Colonic mucosa (tissue), 4 donors: Measurements from ENCODE around the gene KRT73. TPM values are rescaled to one million over a fixed set of nuclear protein-coding genes. Genes with fewer than 3 reads are reported as not detected.

Experiments used
- DNase-seq: peaks from one replicate; pipeline ENCODE4 v3.0.0-alpha.2; 2020
- H3K27ac ChIP-seq: fragments of 200-600 bp; one replicate; pipeline ENCODE4 v1.8.0; 2021
- H3K27me3 ChIP-seq: fragments of 200-600 bp; one replicate; pipeline ENCODE4 v1.8.0; 2021
- H3K36me3 ChIP-seq: fragments of 200-600 bp; one replicate; pipeline ENCODE4 v1.8.0; 2021
- H3K4me1 ChIP-seq: fragments of 200-600 bp; one replicate; pipeline ENCODE4 v1.8.0; 2021; ENCODE audit warnings: mild to moderate bottlenecking
- H3K4me3 ChIP-seq: fragments of 200-600 bp; one replicate; pipeline ENCODE4 v1.8.0; 2021
- H3K9ac ChIP-seq, 2 donors: one replicate each; pipeline ENCODE4 v1.7.0; 2013; ENCODE audit warnings: control low read depth in 2 of 2, low read depth in 2 of 2, low read length in 2 of 2
- H3K9me3 ChIP-seq: fragments of 200-600 bp; one replicate; pipeline ENCODE4 v1.8.0; 2021
- intact Hi-C: fragments of 100-400 bp; cut with DNase I; formaldehyde crosslinking; loops from one replicate; pipeline ENCODE4 v1.14.1; 2022
- total RNA-seq, 2 donors: library from RNA; stranded (reverse); fragmentation: NEBNext Ultra II Directional in 1 of 2; extraction: Animal tissue kit (Norgen Biotek cat#: 25700) in 1 of 2; gene quantifications; one replicate each; pipeline ENCODE4 v1.2.1, GENCODE V29; 2021
- TF ChIP-seq, protein P1 (sequence below): fragments of 200-600 bp; IDR thresholded peaks from one replicate; pipeline ENCODE4 v1.8.0; 2022; ENCODE audit warnings: antibody characterized with exemption, mild to moderate bottlenecking
- donor health status: healthy.
- donor health status: DM: no; HTN: no; CAD: no.
- donor health status: DM: no; HTN: no; CAD: no.

The KRT73 gene
- total RNA-seq, 2 donors from 2014 or later: not detected

GRCh38 chr12:52633383-52633782 lies 15.0 kb upstream of the KRT73 start:
- TF ChIP-seq, protein P1, sequence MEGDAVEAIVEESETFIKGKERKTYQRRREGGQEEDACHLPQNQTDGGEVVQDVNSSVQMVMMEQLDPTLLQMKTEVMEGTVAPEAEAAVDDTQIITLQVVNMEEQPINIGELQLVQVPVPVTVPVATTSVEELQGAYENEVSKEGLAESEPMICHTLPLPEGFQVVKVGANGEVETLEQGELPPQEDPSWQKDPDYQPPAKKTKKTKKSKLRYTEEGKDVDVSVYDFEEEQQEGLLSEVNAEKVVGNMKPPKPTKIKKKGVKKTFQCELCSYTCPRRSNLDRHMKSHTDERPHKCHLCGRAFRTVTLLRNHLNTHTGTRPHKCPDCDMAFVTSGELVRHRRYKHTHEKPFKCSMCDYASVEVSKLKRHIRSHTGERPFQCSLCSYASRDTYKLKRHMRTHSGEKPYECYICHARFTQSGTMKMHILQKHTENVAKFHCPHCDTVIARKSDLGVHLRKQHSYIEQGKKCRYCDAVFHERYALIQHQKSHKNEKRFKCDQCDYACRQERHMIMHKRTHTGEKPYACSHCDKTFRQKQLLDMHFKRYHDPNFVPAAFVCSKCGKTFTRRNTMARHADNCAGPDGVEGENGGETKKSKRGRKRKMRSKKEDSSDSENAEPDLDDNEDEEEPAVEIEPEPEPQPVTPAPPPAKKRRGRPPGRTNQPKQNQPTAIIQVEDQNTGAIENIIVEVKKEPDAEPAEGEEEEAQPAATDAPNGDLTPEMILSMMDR: no peak
- no peak overlapping the region for H3K9ac ChIP-seq
- no peaks in the 10 kb centered on the region for H3K9me3 ChIP-seq
- no peak overlapping the region for H3K27ac ChIP-seq
- no peak for DNase-seq
- no peak overlapping the region for H3K4me3 ChIP-seq
- no peaks in the 10 kb centered on the region for H3K27me3 ChIP-seq
- H3K36me3 ChIP-seq: no peaks in the 10 kb centered on the region
- H3K4me1 ChIP-seq: no peaks in the 10 kb centered on the region
- intact Hi-C loops: no loop called here

DNA sequence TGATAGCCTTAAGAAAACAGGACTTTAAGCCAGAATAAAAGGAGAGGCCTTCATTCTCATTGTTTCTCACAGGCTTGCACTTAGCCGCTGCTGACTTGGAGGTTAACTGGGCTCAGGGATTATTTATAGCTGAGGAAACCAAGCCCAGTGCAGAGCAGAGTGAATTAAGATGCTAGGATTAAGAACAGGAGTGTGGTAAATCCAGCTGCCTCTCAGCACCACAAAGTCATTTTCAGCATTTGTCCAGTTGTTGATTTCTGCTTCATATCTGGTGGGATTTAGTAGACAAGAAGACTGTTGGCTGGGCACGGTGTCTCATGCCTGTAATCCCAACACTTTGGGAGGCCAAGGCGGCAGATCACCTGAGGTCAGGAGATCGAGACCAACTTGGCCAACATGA lies 14.3 kb upstream of the KRT73 start:
- H3K4me1 ChIP-seq: no peaks in the 10 kb centered on the region
- DNase-seq: no peak
- no peaks in the 10 kb centered on the region for H3K36me3 ChIP-seq
- H3K27ac ChIP-seq: no peak overlapping the region
- no peak overlapping the region for H3K4me3 ChIP-seq
- H3K27me3 ChIP-seq: no peaks in the 10 kb centered on the region
- intact Hi-C loops: no loop called here
- H3K9me3 ChIP-seq: no peaks in the 10 kb centered on the region
- TF ChIP-seq, protein P1: no peak
- H3K9ac ChIP-seq: no peak overlapping the region

DNA sequence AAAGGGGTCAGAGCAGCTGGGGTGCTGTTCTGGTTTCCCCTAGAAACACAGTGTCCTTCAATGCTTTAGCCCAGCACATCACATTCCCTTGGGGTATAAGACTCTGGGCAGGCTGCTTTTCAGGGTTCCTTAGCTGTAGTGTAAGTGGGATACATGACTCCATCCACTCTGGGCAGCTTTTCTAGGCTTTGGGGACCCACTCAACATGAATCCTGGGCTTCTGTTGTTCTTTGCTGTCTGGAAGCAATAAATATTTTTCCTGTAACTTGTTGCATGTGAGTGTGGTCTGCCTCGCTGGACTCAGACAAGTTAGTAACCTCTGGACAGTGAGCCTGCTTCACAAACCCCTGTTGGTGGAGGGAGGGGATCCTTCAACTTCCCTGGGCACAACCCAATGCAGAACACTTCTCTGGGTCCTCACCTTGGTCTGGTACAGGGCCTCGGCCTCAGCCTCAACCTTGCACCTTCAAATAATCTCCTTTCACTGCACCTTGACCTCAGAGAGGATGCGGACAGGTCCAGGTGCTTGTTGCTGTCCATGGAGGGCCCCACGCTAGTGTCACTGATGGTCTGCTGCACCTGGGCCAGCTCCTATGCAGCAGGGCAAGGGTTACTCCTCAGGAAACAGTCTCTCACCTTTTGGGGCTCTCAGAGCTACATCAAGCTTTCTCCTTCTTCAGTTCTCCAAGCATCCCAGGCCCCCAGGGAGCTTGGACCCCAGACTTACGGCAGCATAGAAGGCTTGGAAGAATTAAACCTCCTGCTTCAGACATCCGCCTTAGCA lies 13.5 kb upstream of the KRT73 start:
- no peak overlapping the region for H3K27ac ChIP-seq
- DNase-seq: no peak
- intact Hi-C loops: no loop called here
- TF ChIP-seq, protein P1: no peak
- no peaks in the 10 kb centered on the region for H3K36me3 ChIP-seq
- H3K4me1 ChIP-seq: no peaks in the 10 kb centered on the region
- no peak overlapping the region for H3K4me3 ChIP-seq
- H3K9ac ChIP-seq: no peak overlapping the region
- H3K27me3 ChIP-seq: no peaks in the 10 kb centered on the region
- H3K9me3 ChIP-seq: no peaks in the 10 kb centered on the region

- Histone ChIP-seq H3K4me1 (no peaks in the 10 kb centered on the region), H3K27me3 (no peaks in the 10 kb centered on the region), H3K4me3 (no peak overlapping the region), H3K9ac (no peak overlapping the region), H3K27ac (no peak overlapping the region), H3K9me3 (no peaks in the 10 kb centered on the region), H3K36me3 (no peaks in the 10 kb centered on the region)
- DNase-seq: no peak
- intact Hi-C loops: no loop called here
- TF ChIP-seq, protein P1: no peak
Measured at GRCh38 chr12:52631264-52631663, 12.9 kb upstream of the KRT73 start.

DNA sequence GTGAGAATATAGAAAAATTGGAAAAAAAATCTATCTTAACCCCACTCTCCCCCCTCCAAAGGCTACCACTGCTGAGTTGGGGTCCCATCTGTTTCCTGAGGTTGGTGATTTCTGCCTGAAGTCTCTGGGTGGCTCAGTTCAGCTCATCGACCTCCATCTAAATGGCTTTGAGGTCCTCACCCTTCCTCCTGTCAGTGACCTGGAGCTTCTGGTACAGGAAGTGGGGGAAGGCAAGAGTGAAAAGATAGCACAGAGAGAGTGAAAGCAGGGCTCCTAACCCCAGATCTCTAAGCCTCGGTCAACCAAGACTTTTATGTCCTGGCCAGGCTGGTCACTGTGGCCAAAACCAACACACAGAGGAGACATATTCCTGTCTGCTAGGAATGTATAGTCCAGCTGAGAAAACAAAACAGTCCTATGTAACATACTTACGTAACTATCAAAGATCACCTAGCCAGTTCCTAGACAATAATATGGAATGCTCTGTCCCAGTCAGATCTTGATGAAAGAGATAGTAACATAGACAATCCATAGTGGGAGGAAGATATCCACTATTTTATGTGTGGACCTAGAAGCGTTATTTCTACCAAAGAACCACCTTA lies 12.3 kb upstream of the KRT73 start:
- Histone ChIP-seq H3K27ac (no peak overlapping the region), H3K36me3 (no peaks in the 10 kb centered on the region), H3K27me3 (no peaks in the 10 kb centered on the region), H3K4me1 (no peaks in the 10 kb centered on the region), H3K4me3 (no peak overlapping the region), H3K9ac (no peak overlapping the region), H3K9me3 (no peaks in the 10 kb centered on the region)
- intact Hi-C loops: no loop called here
- TF ChIP-seq, protein P1: no peak
- no peak for DNase-seq
